GM18519 (cell line): Measurements from ENCODE around the gene ARID3C.

Experiments
- ATAC-seq: cut with Tn5 transposase; IDR thresholded peaks from one replicate; pipeline ENCODE4 v1.9.1; 2021; ENCODE audit warnings: mild to moderate bottlenecking, moderate library complexity; ENCODE audit not compliant: unreplicated experiment, low FRiP score

ARID3C gene

DNA sequence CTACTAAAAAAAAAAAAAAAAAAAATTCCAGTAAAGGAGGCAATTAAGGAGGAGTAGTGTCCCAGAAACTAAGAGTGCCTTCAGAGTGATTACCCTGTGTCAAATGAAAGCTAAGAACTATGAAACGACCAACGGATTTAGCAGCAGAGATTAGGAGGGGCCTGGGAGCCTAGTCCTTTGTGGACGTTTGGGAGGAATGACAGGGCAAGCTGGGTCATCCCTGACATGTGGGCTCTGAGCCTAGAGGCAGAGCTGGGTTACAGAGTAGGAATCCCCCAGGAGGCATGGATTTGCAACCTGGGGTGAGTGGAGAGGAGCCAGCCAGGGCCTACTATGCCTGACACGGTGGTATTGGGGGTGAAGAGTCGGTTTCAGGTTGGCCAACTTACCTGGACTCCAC is 4.3 kb upstream of the ARID3C start:
- no peak for ATAC-seq

DNA sequence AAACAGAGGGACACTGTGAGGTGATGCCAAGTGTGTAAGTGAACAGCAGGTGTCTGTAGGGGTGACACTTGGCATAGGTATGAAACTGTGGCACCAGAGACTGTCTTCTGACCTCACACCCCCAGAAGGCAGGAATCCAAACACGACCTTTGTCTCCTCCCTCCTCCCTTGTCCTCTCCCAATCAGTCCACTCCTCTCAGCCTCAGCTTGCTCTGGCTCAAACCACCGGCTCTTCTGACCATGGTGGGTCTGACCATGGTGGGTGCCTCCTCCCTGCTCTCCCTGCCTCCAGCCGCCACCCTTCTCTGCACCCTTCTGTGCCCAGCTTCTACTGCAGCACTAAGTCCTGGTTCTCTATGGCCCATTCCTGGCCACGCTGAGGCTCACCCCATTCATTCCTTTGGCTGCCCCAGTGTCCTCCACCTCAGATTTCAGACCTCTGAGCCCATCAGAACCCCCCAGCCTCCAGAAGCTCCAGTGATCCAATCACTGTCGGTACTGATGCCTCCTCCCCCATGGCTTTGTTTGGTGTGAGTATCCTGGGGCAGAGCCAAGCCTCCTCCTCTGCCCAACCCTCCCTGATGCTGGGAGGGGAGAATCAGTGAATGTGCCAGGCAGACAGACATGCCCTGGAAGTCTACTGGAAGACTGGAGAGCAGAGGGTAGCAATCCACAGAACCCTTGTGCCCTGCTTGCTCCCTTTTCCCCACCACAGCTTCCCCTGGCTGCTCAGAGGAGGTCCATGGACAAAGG is 1.7 kb upstream of the ARID3C start:
- no peak for ATAC-seq

DNA sequence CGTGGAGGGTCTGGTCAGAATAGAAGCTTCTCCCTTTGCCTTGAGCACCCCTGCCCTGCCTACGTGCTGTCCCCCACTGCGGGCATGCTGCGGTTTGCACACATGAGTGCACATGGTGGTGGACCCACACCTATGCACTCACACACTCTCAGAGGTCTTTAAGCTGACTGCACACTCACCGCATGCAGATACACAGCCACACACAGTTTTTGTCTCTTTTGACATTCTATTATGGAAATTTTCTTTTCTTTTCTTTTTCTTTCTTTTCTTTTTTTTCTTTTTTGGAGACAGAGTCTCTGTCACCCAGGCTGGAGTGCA is 584 bp upstream of the ARID3C start:
- ATAC-seq: no peak

DNA sequence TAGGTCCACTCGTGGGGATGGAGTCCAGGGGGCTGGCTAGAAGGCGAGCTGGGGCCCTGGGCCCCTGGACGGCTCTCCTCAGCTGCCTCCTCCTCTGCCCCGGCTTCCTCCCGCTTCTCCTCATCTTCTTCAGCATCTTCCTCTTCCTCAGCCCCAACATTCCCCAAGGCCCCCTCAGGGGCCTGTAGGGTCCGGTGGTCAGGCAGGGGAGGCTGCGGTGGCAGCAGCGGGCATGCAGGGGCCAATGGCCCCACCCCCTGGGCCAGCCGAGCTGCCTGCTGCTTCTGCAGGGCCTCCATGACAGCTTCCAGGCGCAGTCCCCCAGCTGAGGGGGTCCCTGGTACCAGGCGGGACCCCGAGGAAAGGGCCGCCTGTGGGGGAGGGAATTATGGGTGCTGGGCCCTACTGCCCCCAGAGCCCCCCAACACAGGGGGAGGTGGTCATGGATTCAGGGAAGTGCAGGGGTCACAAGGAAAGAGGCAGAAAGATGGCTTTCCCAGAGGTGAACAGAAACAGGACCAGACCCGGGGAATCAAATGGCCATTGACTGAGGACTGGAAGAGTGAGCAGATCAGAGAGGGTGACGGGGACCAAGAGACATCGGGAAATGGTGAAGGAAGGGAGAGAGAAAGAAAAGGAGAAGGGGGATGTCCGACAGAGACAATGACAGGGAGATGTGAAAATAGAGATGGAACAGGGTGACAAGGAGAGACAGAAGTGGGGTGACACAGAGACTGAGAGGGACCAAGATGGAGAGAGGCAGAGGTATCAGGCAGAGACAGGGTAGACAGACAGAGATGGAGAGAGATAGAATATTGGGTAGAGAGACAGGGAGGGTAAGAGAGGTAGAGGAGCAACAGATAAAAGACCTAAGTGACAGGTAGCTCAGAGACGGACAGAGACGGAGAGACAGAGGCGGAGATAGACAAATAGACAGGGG is 880 bp downstream of the ARID3C start:
- no peak for ATAC-seq

DNA sequence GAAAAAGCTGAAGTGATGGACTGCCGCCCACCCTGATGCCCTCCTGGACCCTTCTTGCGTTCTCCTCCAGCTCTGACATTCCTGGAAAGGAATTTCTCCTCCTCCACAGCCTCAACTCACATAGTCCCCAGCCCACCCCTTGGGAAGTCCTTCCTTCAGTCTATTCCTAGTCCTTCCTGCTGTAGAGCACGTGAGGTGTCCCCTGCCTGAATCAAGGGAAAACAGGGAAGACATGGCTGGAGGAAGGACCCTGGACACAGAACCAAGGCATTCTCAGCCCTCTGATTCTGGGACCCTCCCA is 3.7 kb downstream of the ARID3C start:
- no peak for ATAC-seq

DNA sequence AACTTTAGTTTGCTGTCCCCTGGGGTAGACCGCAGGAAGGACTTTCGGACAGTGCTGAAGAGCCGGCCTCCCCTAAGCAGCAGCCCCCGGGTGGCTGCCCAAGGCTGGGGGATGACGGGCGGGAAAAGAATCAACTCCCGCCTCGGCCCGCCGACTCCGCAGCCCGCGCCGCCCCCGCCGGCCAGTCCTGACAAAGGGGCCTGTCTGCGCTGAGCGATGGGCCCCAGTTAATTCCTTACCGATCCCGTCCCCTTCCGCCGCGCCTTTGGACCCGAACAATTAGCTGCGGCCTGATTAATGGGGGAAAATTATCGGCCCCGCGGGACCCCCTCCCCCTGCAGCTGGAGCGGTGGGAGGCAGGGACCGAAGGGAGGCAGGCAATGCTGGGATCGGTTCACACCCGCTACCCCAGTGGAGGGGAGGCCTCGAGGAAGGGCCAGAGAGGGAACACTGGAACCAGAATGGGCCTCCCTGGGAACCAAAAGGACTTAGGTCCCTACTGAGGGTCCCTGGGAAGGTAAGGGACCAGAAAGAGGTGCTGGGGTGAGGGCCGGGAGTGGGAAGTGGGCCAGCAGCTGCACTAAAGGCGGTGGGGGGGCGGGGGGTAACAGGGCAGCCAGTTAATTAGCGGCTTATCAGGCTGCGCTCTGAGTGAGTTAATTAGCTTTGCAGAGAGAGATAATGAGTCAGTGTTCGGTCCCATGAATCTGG is 4.2 kb downstream of the ARID3C start:
- no peak for ATAC-seq

DNA sequence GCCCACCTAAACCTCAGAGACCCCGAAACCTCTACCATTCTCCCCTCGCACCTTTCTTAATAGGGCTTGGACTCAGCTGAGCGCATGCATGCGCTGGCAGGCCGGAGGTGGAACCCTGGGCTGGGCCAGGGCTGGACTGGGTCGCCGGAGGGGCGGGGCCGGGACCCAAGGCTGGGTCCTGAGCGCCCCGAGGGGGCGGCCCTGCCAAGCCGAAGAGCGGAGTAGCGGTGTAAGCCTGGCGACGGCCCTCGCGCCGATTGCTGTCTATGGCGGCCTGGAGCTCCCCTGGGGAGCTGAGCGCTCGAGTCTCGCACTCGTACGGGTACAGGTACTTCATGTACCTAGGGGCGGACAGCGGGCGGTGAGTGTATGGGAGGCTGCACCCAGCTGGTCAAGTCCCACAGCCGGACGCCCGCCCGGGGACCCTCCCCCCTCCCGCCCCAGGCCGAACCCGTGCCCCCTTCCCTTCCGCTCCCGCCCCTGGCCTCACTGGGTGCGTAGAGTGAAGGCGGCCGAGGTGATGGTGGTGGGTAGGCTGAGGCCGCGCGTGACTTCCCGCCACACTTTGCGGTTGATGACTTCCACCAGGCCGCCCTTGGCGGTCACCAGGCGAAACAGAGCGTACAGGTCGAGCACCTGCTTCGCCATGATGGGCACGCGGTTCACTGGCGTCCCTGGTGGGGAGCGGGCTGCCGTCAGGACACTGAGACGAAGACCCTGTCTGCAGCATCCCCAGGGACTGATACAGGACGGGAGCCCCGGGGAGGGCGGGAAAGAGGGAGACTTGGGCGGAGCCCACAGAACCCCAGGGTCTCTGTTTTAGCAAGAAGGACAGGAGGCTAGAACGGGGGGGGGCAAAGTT is 5.3 kb downstream of the ARID3C start:
- ATAC-seq: no peak

DNA sequence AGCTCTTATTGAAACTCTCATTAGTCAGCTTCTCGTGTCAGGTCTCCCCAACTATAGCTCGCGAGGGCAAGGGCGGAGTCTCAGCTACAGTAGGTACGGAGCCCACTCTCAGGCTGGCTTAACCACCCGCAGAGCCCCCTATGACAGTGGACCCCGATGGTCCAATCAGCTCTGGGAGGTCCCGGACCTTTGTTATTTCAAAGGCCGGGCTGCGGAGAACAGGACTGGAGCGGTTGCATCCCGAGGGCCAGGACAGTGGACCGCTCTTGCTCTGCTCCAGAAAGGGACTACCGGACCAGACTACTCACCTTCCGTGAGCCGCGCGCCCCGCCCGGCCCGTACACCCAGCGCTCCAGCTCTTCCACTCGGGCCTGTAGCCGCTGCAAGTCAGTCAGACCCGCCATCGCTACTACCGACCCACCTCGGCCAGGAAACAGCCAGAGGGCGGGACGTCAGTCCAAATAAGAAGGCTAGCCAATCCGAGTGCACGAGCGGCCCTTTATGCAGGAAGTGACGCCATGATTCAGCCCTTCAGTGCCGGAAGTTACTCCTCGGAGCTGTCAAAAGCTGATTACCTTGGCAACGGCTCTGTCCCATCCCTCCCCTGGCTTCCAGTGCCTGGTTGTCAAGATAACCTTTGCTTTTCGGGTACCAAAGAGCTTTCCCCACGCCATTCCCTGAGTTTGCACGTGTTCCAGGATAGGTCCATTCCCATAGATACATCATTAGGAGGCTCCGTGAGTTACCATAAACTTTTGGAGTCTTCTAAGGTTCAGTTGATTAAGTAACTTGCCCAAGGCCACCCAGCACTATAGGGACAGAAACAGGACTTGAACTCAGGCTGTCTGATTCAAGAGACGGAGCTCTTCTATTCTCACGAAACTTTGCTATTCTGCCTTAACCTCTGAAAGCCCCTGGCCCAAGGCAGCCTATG is 8.5 kb downstream of the ARID3C start, which contains the start of gene DCTN3:
Gene DCTN3, minus strand, starts transcription at position 435 of the 934 bp plus-strand sequence. Its CDS starts 31 bp downstream, at position 404.
- peak; percentile 90 for ATAC-seq

DNA sequence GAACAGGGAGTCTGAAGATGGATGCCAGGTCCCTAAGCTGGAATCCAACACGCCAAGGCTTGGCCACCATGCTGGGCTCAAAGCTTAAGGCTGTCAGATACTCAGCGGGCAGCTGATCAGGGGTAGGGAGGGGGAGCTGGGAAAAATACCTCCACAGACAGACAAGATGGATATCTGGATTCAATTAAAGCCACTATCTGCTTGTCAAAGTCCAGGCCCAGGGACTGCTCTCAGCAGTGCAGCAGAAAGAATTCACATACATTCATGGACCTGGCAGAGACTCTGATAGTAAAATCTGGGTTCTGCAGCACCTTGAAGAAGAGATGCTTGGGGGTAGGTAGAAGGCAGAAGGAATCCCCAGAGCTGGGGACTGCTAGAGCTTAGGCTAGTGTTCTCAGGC is 13.7 kb downstream of the ARID3C start:
- no peak for ATAC-seq

DNA sequence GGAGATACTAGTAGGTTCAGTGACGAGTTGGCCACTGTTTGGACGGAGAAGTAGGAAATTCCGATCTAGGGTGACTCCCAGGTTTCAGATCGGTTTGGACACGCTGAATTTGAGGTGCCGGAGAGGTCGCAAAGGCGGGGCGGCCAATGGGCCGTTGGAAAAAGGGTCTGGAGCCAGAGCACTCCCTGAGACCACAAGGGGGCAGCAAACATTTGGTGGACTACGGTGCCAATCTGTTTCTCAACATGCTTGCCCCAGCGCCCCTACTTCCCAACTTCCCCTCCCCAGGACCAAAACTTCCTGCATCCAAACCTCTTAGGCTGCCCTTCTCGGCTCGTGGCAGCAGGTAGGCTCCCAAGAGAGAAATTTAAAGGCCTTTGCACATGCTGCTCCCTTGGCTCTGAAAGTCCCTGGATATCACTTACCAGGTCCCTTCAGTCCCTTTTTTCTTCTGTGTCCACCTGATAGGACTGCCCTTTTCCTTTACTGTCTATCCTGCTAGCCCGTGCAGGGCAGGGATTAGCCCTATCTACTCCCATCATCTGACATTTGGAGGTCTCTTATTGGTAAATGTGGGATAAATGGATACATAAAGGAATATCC is 16.0 kb downstream of the ARID3C start:
- no peak for ATAC-seq

DNA sequence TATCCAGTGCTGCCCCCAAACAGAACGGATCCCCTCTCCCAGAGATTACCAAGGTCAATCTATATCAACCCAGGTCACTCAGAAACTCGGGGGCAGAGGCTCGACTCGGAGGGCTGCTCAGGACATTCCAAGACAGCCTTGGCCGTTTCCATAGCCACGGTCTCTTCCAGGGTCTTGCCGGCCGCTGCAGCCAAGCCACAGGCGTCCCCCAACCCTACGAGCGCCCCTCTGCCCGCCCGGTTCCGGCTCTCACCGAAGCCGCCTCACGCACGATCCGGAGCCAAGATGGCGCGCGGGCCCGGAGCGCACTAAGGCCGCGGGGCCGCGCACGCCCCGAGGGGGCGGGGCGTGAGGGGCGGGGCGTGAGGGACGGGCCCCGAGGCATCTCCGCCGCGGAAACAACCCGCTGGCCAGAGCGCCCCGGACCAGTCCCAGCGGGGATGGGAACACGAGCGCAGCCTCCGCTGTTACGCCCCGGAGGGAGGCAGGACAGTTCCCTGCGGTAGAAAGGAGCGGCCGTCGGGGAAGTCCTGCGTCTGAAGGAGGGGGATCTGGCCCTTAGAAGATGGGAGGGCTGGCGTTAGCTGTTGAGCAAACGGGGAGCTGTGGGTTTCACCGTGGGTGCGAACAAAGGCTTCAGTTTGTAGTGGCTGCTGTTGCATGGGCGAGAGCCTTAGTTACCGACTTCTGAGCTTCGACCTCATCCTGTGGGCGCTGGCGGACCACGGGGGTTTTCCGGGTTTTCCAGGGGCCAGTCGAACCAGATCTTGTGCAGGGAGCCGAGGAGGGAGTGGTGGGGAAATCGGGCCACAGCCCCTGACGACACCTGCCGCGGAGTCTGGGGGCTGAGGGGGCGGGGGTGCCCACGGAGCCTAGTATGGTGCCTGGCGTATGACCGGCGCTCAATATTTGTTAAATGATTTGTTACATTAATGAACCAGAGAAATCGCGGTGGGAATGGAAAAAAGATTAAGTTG is 16.8 kb downstream of the ARID3C start, which contains the start of gene RPP25L:
Gene RPP25L, minus strand, starts transcription at position 287 of the 977 bp plus-strand sequence. CDS start 801 bp downstream, outside the sequence.
- peak; percentile 46 for ATAC-seq

DNA sequence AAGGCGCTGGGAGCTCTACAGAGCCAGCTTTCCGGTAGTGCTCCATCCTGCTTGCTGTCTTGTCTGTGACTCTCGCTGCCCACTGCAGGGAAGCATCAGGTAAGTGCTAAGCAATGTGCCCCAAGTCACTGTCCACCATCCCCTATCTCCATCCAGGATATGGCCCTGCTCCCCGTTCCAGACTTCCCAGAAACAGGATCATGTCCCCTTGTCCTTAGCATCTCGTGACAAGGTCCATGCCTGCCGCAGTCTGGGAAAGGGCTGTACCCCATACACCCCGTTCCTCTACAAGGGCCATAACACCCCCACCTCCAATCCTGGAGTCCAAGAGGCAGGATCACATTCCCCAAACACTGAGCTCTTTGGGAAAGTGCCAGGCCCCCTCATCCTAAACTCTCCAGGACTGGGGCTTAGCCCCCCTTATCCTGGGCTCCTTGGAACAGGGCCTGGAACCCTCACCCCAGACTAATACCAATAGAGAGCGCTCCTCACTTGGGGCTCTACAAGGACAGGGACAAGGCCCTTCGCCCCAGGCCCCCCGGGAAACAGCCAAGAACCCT is 17.5 kb downstream of the ARID3C start:
- no peak for ATAC-seq

DNA sequence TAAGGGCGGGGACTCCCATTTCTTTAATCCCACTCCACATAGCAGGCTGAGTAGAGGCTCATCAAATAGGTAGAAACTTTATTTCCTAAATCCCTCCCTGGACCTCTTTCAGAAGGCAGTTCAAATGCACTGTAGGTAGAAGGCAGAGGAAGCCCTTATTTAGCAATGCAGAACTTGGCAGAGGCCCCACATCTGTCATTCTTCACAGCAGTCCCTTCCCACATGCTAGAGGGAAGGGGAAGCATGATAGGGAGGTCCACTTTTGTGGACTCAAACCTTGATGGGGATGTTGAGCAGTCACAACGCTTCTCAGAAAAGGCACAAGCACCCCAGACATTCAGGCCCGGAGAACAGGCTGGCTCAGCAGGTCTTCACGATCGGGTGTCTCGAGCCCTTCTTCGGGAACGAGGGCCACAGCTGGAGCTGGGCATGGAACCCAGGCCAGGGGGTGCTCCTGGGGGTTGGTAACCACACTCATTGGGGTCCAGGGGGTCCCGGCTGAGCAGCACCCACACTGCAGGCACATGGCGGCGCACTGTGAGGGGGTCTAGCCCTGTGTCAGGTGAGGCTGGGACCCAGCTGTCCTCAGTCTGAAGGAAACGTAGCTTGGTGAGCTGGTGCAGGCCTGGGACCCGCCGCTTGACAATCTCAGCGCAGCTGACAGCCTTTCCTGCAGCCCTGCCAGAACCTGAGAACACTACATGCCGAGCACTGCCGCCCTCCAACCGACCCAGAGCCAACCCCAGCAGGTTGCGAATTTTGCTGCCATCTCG is 18.2 kb downstream of the ARID3C start:
- ATAC-seq: no peak

DNA sequence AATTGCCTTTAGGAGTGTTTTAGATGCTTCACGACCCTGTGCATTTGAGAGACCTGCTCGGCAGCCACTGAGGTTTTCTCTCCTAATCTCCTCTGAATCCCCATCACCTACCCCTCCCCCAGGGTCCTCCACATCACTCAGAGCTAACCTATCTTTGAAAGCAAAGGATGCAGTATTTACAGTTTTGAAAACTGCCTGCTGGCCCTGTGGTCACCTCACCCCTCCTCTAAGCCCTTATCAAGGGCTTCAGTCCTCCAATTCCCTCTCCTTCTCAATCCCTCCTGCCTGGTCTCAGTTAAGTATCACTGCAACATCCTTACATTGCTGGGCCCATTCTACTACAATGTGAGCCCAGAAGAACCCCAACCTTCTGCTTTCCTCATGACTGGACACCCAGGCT is 21.5 kb downstream of the ARID3C start:
- no peak for ATAC-seq

DNA sequence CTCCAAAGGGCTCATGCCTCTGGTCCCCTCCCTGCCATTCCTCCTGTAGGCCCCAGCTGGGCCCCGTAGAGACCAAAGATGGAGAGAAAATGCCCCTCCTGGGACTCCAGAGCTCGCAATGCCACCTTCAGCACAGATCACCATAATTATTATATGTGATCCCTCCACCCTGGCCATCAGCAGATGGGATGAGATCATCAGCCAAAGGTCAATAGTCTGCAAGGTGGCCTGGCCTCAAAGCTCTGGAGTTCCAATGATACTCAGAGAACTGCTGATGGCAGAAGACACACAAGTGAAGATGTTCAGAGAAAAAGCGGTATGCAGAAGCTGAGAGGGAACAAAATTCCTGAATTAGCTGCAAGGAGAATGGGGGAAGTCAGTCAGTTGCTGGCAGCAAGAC is 22.0 kb downstream of the ARID3C start:
- no peak for ATAC-seq

DNA sequence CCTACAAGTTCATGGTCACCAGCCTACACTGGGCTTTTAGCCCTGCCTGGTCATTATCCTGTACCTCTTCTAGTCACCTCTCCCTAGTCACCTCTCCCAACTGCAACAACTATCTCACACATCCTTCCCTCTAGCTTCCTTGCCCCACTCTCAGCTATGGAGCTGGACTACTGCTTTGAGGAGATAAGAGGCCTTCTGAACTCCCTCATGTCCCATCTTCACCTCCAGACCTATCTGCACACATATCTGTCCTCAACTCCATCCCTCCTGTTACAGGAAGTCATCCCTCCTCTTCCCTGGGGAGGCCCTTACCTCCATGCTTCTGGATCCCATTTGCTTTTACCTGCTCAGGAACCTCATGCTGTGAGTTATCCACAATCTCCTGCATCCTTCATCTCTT is 22.7 kb downstream of the ARID3C start:
- no peak for ATAC-seq
